ENCODE measurements around the gene MOK. TPM values are rescaled to one million over a fixed set of nuclear protein-coding genes. Genes with fewer than 3 reads are reported as not detected.

MOK gene
- total RNA-seq, 4 donors from 2014 or later: 1.3 to 2.8 (median 2.3) TPM

DNA sequence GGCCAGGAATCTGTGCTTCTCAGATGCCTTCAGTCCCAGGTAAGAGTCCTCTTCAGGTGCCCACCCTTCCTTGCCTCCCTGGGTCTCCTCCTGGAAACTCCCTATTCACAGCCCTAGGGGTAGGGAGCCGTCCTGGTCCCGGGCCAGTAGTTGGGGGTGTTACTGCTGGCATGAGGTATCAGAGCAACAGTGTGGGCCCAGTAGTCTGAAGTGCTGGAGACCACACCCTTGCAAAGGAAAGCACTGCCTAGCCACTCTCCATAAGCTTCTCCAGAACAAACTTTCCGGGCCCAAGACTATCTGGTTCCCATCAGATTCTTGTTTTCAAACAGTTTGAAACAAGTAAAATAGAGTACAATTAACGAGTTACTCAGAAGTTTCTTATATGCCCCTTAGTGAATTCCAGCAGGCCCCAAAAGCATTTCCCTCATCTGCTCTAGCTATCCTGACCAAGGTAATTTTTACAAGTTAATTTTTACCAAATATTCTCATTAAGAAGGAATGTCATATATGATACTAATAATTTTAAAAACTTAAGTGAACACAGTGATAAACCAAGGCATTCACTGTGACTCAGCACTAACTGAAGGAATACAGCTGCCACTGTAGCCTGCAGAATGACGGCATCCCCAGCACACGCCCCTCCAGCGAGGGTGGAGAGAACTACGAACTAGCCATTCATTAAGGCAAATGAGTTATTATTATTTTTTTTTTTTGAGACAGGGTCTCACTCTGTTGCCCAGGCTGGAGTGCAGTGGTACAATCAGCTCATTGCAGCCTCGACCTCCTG, 49.4 kb downstream of the MOK start:
- Histone ChIP-seq H3K27ac (no peak overlapping the region), H3K4me1 (no peaks in the 10 kb centered on the region), H3K36me3 (no peaks in the 10 kb centered on the region), H3K9me3 (no peaks in the 10 kb centered on the region), H3K27me3 (no peaks in the 10 kb centered on the region), H3K4me3 (no peak overlapping the region)
- intact Hi-C loops (cut with DNase I; ENCODE audit: low total_unique reads) (no loop called here), in situ Hi-C loops (cut with MboI; ENCODE audit: low sequenced_read_pairs in 4 of 4) (no loop called here)
- DNase-seq (no peak), ATAC-seq (no peak)
- TF ChIP-seq, protein P1, sequence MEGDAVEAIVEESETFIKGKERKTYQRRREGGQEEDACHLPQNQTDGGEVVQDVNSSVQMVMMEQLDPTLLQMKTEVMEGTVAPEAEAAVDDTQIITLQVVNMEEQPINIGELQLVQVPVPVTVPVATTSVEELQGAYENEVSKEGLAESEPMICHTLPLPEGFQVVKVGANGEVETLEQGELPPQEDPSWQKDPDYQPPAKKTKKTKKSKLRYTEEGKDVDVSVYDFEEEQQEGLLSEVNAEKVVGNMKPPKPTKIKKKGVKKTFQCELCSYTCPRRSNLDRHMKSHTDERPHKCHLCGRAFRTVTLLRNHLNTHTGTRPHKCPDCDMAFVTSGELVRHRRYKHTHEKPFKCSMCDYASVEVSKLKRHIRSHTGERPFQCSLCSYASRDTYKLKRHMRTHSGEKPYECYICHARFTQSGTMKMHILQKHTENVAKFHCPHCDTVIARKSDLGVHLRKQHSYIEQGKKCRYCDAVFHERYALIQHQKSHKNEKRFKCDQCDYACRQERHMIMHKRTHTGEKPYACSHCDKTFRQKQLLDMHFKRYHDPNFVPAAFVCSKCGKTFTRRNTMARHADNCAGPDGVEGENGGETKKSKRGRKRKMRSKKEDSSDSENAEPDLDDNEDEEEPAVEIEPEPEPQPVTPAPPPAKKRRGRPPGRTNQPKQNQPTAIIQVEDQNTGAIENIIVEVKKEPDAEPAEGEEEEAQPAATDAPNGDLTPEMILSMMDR (IDR thresholded peaks at IDR 0.05 in 4 of 5, conservative IDR thresholded peaks at IDR 0.05 in 1 of 5): no peak
- TF ChIP-seq POLR2A (IDR thresholded peaks at IDR 0.05): no peak

DNA sequence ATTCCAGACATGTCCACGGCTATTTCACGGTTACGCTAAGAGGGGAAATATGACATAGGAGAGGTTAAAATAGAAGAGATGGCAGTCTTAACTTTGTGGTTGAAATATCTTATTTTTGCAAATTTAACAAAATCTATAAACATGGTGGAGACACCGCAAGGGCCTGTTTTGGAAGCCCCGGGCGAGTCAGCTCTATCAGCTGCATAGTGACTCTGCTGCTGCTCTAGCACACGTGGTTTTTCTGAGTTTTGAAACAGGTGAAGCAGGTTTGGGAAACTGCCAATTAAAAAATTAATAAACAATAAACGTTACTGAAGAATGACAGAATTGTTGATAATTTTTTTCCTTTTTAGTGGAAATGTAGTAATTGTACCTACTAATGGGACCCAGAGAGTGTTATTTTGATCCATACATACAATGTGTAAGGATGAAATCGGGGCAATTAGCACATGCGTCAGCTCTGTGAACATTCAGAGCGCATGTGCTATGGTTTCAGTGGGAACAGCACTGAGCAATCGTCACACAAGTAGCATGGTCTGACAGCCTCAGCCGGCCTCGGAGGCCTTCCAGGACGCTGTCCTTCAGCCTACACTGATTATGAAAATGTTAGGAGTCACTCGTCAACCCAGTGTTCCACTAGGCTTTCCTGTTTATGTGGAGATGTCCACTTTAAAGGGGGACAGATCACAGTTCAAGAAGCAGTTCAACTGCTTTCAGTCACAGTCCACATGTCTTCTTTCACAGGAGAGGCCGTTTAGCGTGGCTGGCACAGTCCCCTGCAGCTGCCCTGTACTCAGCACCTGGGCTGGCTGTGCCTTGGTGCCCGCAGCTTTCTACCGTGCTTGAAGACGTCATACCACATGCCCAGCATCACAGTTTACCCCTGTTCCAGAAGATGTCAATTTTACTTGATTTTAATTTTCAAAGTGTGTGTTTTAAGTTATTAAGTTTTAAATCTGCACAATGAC, 51.8 kb downstream of the MOK start:
- Histone ChIP-seq H3K9me3 (no peaks in the 10 kb centered on the region), H3K27me3 (no peaks in the 10 kb centered on the region), H3K4me1 (no peaks in the 10 kb centered on the region), H3K36me3 (no peaks in the 10 kb centered on the region), H3K27ac (no peak overlapping the region), H3K4me3 (no peak overlapping the region)
- DNase-seq (no peak), ATAC-seq (no peak)
- in situ Hi-C loops (cut with MboI; ENCODE audit: low sequenced_read_pairs in 4 of 4): no loop called here
- intact Hi-C loops (cut with DNase I; ENCODE audit: low total_unique reads): no loop called here
- TF ChIP-seq, protein P1 (IDR thresholded peaks at IDR 0.05 in 4 of 5, conservative IDR thresholded peaks at IDR 0.05 in 1 of 5): no peak

DNA sequence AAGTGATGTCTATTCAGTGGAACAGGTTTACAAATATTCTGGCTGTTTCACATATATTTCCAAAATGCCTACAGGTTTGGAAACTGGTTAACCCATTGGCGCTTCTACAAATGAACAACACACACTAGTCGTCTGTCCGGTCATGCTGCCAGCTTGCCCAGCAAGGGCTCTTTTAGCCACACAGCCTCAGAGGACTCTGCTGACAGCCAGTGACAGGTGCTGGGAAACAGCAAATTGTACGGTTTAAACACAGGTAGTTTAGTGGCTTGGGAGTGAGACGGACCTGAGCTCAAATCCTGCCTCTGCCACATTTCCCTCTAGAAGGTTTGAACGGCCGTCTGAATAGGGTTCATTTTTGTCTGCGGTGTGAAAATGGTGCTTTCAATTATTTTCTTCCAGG, 53.8 kb downstream of the MOK start:
- H3K36me3 ChIP-seq: no peaks in the 10 kb centered on the region
- no peak overlapping the region for H3K4me3 ChIP-seq
- no peaks in the 10 kb centered on the region for H3K9me3 ChIP-seq
- in situ Hi-C loops (cut with MboI; ENCODE audit: low sequenced_read_pairs in 4 of 4) (no loop called here), intact Hi-C loops (cut with DNase I; ENCODE audit: low total_unique reads) (no loop called here)
- no peak for ATAC-seq
- no peak overlapping the region for H3K27ac ChIP-seq
- H3K27me3 ChIP-seq: no peaks in the 10 kb centered on the region
- no peak for DNase-seq
- TF ChIP-seq, protein P1 (IDR thresholded peaks at IDR 0.05 in 4 of 5, conservative IDR thresholded peaks at IDR 0.05 in 1 of 5): no peak
- no peak for TF ChIP-seq POLR2A (IDR thresholded peaks at IDR 0.05)
- H3K4me1 ChIP-seq: no peaks in the 10 kb centered on the region

DNA sequence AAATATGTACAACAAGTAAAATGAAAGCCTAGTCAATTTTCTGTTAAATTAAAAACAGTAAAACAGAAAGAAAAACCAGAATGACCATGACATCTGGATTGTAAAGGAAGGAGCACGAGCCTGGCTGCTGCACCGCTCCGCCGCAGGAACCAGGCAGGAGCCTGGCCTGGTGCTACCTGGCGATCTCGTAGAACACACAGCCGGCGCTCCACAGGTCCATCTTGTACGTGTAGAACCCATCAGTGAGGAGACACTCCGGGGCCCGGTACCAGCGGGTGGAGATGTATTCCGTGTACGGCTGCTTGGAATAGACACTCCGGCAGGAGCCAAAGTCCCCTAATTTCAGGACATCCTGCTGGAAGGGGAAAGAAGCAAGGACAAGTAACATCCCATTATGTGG, 54.3 kb downstream of the MOK start:
- in situ Hi-C loops (cut with MboI; ENCODE audit: low sequenced_read_pairs in 4 of 4) (no loop called here), intact Hi-C loops (cut with DNase I; ENCODE audit: low total_unique reads) (no loop called here)
- H3K27me3 ChIP-seq: no peaks in the 10 kb centered on the region
- no peaks in the 10 kb centered on the region for H3K9me3 ChIP-seq
- no peak overlapping the region for H3K27ac ChIP-seq
- no peaks in the 10 kb centered on the region for H3K36me3 ChIP-seq
- ATAC-seq (no peak), DNase-seq (no peak)
- no peak overlapping the region for H3K4me3 ChIP-seq
- no peak for TF ChIP-seq POLR2A (IDR thresholded peaks at IDR 0.05)
- TF ChIP-seq, protein P1 (IDR thresholded peaks at IDR 0.05 in 4 of 5, conservative IDR thresholded peaks at IDR 0.05 in 1 of 5): no peak
- no peaks in the 10 kb centered on the region for H3K4me1 ChIP-seq
